ENCODE data around the gene TMEM87B. TPM values are rescaled to one million over a fixed set of nuclear protein-coding genes. Genes with fewer than 3 reads are reported as not detected.

TMEM87B gene
- total and polyA plus RNA-seq, 10 donors: 10.4 to 39.9 (median 32.9) TPM

DNA sequence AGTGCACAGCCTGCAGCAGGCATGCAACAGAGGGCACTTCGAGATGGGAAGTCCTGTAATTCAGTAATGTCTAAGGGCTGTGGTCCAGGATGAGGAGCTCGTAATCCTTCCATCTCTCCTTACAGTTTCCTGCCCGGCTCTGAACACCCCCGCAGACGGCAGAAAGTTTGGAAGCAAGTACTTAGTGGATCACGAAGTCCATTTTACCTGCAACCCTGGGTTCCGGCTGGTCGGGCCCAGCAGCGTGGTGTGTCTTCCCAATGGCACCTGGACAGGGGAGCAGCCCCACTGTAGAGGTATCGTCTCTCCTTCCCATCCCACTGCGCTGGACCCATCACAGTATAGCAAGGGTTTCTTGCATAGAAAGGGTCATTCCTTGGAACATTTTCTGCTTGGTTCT, 109.8 kb downstream of the TMEM87B start:
- no peaks in the 10 kb centered on the region for H3K36me3 ChIP-seq
- intact Hi-C loops (cut with DNase I; ENCODE audit: low total_unique reads): no loop called here
- TF ChIP-seq POLR2AphosphoS5 (IDR thresholded peaks at IDR 0.05): no peak
- TF ChIP-seq, protein P1, sequence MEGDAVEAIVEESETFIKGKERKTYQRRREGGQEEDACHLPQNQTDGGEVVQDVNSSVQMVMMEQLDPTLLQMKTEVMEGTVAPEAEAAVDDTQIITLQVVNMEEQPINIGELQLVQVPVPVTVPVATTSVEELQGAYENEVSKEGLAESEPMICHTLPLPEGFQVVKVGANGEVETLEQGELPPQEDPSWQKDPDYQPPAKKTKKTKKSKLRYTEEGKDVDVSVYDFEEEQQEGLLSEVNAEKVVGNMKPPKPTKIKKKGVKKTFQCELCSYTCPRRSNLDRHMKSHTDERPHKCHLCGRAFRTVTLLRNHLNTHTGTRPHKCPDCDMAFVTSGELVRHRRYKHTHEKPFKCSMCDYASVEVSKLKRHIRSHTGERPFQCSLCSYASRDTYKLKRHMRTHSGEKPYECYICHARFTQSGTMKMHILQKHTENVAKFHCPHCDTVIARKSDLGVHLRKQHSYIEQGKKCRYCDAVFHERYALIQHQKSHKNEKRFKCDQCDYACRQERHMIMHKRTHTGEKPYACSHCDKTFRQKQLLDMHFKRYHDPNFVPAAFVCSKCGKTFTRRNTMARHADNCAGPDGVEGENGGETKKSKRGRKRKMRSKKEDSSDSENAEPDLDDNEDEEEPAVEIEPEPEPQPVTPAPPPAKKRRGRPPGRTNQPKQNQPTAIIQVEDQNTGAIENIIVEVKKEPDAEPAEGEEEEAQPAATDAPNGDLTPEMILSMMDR (IDR thresholded peaks at IDR 0.05 in 8 of 11, conservative IDR thresholded peaks at IDR 0.05 in 3 of 11): no peak
- no peak for TF ChIP-seq POLR2A (IDR thresholded peaks at IDR 0.05)
- H3K27ac ChIP-seq: no peak overlapping the region
- H3K9me3 ChIP-seq: no peaks in the 10 kb centered on the region
- 87 to 96% (median 95%) methylated on average over 11 of the region's 11 CpGs for WGBS, 5 donors
- H3K4me1 ChIP-seq: no peaks in the 10 kb centered on the region
- DNase-seq: no peak
- no peak overlapping the region for H3K4me3 ChIP-seq
- no peaks in the 10 kb centered on the region for H3K27me3 ChIP-seq (replicated peaks in 1 of 7)

DNA sequence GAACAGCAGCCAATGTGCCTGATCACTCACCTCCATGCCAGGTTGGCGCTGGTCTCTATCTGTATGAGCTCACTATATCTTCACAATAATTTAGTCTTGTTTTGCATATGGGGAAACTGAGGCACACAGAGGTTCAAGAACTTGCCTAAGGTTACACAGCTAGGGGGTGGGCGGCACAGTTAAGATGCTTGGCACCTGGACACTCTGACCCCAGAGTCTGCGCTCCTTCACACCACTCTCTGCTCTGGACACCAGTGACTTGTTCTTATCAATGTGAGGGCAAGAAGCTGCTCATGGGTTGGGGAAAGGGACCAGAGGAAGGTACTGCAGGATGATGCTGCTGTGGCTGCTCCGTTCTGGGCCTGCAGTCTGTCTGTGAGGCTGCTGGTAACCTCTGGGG, 110.2 kb downstream of the TMEM87B start:
- no peaks in the 10 kb centered on the region for H3K9me3 ChIP-seq
- H3K4me1 ChIP-seq: no peaks in the 10 kb centered on the region
- no peak for DNase-seq
- no peak overlapping the region for H3K4me3 ChIP-seq
- no peaks in the 10 kb centered on the region for H3K36me3 ChIP-seq
- no peak overlapping the region for H3K27ac ChIP-seq
- no peaks in the 10 kb centered on the region for H3K27me3 ChIP-seq (replicated peaks in 1 of 7)
- WGBS, 5 donors: 94 to 100% (median 96%) methylated on average over 3 to 4 of the region's 4 CpGs
- TF ChIP-seq POLR2A (IDR thresholded peaks at IDR 0.05) (no peak), POLR2AphosphoS5 (IDR thresholded peaks at IDR 0.05) (no peak)
- TF ChIP-seq, protein P1 (IDR thresholded peaks at IDR 0.05 in 8 of 11, conservative IDR thresholded peaks at IDR 0.05 in 3 of 11): no peak
- intact Hi-C loops (cut with DNase I; ENCODE audit: low total_unique reads): no loop called here

DNA sequence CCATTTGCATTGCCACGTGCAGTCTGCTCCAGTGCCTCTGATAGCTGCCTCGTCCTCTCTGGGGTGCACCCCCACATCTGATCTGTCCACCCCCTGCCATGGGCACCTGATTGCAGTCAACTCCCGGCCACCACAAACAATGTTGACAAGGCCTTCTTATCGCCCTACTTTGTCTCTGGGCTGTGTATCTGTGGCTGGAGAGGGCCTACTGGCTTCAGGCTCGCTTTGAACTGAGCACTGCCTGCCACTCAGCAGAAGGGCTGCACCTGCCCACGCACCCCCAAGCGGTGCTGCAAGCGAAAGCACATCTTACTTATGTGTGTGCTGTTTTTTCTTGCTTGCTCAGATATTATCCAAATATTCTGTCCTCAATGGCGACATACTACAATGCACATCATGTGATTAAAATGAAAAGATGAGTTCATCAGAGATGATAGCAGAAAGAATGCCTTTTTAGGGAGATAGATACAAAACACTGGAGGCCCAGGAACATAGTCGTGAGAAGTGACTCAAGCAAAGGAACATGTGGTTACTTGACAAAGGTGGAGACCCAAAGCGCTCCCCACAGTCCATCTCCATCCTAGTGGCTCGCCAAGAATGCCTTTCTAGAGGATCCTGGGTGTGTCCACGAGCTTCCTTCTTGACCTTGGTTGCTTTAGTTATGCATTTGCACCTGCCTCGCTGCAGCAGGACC, 111.9 kb downstream of the TMEM87B start:
- DNase-seq: no peak
- Histone ChIP-seq H3K36me3 (no peaks in the 10 kb centered on the region), H3K4me3 (no peak overlapping the region), H3K27ac (no peak overlapping the region), H3K27me3 (replicated peaks in 1 of 7) (no peaks in the 10 kb centered on the region), H3K9me3 (no peaks in the 10 kb centered on the region), H3K4me1 (no peaks in the 10 kb centered on the region)
- WGBS, 5 donors: 79 to 88% (median 84%) methylated on average over 14 of the region's 14 CpGs
- intact Hi-C loops (cut with DNase I; ENCODE audit: low total_unique reads): no loop called here
- TF ChIP-seq, protein P1 (IDR thresholded peaks at IDR 0.05 in 8 of 11, conservative IDR thresholded peaks at IDR 0.05 in 3 of 11): no peak
- TF ChIP-seq POLR2AphosphoS5 (IDR thresholded peaks at IDR 0.05) (no peak), POLR2A (IDR thresholded peaks at IDR 0.05) (no peak)

DNA sequence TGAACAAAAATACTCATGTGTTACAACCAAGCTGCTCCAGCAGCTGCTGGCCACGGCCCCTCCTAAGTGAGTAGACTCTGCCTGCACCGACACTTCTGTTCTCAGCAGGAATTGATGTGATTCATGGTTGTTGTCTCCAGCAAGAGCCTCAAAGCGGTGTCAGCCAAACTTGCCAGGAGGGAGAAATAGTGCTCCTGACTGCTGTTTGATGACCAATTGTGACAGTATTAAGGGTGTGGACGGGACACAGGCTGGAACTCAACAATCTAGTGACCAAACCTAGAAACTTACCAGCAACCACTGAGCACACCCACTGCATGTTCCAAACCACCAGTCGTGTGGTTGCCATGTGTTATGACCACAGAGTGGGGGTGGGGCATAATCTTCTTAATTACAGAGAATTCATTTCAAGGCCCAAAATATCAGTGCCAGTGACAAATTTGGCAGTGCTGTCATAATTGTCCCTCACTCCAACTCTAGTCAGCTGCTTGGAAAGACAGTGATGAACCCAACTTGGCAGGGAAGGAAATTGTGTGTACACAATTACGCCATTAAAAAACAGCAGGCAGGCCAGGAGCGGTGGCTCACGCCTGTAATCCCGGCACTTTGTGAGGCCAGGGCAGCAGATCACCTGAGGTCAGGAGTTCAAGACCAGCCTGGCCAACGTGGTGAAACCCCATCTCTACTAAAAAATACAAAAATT, 113.5 kb downstream of the TMEM87B start:
- 78 to 88% (median 84%) methylated on average over 10 of the region's 10 CpGs for WGBS, 5 donors

More for the DNA sequence above, 113.5 kb downstream of the TMEM87B start:
- H3K9me3 ChIP-seq: no peaks in the 10 kb centered on the region
- H3K36me3 ChIP-seq: no peaks in the 10 kb centered on the region
- no peaks in the 10 kb centered on the region for H3K4me1 ChIP-seq
- no peak for DNase-seq
- H3K4me3 ChIP-seq: no peak overlapping the region
- TF ChIP-seq POLR2A (IDR thresholded peaks at IDR 0.05) (no peak), POLR2AphosphoS5 (IDR thresholded peaks at IDR 0.05) (no peak)
- TF ChIP-seq, protein P1 (IDR thresholded peaks at IDR 0.05 in 8 of 11, conservative IDR thresholded peaks at IDR 0.05 in 3 of 11): no peak
- H3K27me3 ChIP-seq (replicated peaks in 1 of 7): no peaks in the 10 kb centered on the region
- no peak overlapping the region for H3K27ac ChIP-seq
- intact Hi-C loops (cut with DNase I; ENCODE audit: low total_unique reads): no loop called here
